GM18858 (cell line): Measurements from ENCODE around the gene C11orf97.
"Not testable (repeated sequence)": the region's sequence is repeated elsewhere in the genome, so short reads cannot be mapped to it uniquely, and the experiment has no call there.

Source experiments
- ATAC-seq: cut with Tn5 transposase; IDR thresholded peaks from one replicate; pipeline ENCODE4 v1.9.1; 2021; ENCODE audit not compliant: unreplicated experiment

The C11orf97 gene

DNA sequence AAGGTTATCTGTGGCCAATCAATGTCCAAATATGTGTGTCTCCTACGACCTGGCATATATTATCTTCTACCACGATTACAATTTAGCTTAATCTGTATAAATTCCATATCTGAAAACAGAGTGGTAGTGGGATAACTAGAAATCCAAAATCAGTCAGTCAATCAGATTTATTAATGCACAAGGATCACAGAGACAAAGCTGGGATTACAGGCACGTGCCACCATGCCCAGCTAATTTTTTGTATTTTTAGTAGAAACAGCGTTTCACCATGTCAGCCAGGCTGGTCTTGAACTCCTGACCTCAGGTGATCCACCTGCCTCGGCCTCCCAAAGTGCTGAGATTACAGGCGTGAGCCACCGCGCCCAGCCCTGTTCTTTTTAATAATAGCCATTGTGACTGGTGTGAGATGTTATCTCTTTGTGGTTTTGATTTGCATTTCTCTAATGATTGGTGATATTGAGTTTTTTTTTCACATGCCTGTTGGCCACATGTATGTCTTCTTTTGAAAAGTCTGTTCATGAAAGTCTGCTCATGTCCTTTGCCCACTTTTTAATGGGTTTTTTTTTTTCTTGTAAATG, 43.6 kb downstream of the C11orf97 start:
- not testable (repeated sequence) for ATAC-seq

DNA sequence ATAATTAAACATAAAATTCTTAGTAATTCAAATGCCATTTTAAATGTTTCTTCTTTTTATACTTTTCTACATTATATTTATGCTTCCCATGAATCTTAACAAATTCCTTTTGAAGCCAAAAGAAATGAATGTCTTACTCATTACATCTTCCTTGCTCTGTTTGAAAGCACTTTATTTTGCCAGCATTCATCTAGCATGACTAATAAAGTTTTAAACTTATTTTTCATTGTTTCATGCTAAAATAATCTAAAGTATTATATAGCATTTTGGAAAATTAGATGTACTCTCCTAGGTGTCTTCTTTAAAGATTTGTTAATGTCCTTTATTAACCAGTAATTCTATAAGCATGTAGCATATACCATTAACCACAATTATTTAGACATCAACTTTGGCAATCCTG, 45.2 kb downstream of the C11orf97 start:
- ATAC-seq: no peak

DNA sequence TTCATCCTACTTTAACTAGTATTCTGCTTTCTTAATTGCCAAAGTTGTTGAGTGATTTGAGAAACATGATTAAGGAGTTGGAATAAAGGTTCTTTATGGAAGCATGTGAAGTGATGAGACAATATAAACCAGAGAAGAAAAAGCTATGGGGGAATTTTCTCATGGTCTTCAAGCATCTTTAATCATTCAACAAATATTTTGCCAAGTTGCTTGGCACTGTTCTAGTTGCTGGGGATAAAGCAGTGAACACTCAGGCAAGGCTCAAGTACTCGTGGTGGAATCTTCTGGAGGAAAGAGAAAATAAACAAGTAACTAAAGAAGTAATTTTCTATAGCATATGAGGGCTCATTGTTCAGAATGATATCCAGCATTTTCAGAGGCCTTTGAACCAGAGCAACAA, 45.7 kb downstream of the C11orf97 start:
- ATAC-seq: no peak

DNA sequence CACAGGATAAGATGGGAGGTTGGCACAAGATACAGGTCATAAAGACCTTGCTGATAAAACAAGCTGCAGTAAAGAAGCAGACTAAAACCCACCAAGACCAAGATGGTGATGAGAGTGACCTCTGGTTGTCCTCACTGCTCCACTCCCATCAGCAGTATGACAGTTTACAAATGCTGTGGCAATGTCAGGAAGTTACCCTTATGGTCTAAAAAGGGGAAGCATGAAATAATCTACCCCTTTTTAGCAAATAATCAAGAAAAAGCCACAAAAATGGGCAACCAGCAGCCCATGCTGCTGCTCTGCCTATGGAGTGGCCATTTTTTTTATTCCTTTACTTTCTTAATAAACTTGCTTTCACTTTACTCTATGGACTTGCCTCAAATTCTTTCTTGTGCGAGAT, 46.2 kb downstream of the C11orf97 start:
- no peak for ATAC-seq

DNA sequence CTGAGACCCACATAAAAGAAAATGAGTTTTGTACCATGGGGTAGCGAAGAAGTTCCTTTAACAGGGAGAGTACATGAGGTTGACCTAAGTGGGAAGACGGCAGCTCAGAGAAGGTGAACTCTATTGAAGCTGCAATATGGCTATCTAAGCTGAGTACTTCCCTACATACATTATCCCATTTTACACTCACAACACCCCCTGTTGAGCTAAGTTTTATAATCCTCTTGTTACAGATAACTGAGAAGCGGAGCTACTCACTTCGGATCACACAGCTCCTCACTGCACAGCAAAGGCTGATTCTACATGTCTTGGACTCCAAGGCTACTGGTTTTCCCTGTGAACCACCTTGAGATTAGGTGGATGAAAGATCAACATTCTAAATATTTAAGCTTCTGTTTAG, 46.7 kb downstream of the C11orf97 start:
- no peak for ATAC-seq

DNA sequence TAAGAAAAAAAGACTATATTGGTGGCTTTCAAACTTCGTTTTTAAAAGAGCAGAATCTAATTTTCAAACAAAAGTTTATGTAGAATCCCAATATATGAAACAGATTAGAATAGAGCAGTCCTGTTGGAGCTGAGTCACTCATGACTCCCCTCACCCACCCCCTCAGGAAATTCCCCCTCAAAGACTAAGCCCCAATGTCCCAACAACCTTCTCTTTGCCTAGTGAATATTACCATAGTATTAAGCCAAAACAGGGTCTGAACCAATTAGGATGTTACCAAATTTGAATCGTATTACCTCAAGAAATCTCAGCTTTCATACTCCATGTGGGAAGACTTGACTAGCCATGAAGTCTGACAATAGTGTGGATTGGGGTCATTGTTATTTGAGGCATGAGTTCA, 47.1 kb downstream of the C11orf97 start:
- no peak for ATAC-seq

DNA sequence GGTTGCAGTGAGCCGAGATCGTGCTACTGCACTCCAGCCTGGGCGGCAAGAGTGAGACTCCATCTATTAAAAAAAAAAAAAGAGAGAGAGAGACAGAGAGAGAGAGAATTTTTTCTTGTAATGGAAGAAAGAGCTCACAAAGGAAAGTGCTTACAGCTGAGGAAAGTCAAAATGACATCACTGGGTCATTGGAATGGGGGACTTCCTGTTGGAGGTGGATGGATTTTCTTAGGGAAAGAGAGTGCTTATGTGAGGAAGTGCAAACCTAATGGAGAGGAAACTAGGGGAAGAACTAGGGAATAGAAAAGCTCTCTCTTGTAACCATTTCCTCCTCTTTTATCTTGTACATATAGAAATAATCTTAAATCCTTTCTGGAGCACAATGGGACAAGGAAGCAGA, 48.6 kb downstream of the C11orf97 start:
- ATAC-seq: no peak

DNA sequence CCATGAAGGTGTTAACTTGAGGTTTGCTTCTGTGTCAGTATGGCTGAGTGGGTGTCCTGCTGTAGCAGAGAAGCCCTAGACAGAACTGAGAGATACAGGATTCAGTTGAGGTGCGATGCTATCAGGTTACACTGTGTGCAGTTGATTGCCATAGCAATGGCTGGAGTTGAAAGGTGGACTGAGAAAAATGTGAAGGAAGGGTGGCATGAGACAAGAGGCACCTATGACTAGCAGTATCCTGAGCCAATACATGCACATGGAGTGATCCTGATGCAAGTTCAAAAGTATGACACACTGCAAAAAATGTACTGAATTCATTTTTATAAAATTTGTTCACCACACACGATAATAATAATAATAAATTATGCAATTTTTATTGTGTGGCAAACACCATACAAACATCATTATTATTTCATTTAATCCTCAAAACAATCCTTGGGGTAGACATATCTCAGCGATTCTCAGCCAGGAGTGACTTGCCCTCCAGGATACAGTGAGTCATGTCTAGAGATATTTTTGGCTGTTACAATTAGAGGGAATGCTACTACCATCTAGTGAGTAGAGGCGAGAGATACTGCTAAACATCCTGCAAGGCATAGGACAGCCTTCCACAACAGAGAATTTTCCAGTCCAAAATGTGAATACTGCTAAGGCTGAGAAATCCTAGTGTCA, 51.1 kb downstream of the C11orf97 start:
- no peak for ATAC-seq

DNA sequence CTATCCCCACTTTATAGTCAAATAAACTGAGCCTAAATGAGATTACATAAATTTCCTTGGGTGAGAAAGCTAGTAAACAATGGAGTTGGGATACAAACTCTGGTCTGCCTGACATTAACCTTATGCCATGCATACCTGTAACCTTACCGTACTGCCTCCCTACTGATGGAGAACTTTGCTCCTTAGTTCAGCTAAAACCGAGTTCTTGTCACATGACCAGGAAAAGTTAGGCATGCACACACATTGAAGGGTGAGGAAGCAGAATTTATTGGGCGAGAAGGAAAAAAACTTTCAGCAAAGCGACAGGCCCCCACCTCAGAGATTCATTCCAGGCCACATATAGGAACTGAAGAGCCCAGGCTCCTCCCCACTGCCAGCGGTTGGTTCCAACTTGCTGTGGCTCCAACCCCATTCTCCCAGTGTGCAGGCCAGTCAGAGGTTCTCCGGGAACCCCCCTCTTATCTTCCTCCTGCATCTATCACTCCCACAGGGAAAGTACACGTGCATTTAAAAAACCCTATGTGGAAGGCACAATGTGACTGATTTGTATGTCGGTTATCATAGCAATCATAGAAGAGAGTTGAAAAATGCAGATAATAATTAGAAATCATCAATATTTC, 51.7 kb downstream of the C11orf97 start:
- no peak for ATAC-seq

DNA sequence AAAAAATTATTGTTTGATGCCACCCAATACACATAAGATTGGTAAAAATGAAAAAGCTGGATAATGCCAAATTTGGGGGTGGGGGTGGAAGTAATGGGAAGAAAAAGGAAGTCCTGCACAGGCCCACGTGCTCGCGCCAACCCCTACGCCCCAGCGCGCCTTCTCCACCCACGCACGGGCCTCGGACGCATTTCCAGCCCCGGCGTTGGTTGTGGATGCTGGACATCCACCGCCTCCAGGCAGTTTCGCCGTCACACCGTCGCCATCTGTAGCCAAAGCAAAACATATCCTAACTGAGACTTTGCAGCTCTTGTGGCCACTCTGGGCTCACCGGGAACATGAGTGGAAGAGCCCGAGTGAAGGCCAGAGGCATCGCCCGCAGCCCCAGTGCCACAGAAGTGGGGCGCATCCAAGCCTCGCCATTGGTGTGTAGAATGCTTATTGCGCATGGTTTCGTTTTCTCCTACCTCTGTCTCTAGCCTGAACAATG, 55.0 kb downstream of the C11orf97 start, which contains the start of gene PIWIL4:
Gene PIWIL4, plus strand, starts transcription at position 188 of the 490 bp plus-strand sequence. Its CDS starts 151 bp downstream, at position 339.
- ATAC-seq: no peak

DNA sequence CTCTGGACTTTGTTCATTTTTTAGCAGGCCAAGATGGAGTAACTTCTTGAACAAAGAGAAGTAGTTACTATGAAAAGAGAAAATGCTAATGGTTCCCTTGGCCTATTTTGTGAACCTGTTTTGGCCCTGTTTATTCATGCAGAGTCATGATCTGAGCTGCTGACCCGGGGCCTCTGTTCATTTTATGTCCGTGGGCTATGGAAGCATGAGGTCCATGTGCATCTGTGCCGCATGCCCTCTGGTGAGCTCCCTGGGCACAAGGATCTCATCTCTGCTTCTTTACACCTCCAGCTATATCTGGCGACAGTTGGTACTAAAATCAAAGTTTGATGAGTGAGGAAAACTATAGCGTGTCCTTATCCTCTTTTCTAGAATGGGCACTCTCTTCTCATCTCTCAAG, 55.9 kb downstream of the C11orf97 start:
- ATAC-seq: no peak

DNA sequence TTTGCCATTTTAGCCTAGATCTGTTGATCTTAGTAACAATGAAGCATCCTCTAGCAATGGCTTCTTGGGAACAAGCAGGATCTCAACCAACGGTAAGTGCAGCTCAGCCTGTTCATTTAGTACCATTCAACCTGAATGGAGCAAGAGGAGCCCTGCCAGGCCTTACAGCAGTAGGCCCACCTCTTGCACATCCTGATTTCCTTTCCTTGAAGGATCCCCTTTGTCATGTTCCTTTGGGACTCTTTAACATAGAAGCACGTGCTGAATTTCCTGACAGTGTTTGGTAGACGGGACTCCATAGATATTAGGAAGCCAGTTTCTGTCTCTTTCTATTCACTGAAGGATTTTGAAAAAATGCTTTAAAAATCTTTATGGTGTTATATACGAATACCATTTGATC, 56.5 kb downstream of the C11orf97 start:
- ATAC-seq: no peak

DNA sequence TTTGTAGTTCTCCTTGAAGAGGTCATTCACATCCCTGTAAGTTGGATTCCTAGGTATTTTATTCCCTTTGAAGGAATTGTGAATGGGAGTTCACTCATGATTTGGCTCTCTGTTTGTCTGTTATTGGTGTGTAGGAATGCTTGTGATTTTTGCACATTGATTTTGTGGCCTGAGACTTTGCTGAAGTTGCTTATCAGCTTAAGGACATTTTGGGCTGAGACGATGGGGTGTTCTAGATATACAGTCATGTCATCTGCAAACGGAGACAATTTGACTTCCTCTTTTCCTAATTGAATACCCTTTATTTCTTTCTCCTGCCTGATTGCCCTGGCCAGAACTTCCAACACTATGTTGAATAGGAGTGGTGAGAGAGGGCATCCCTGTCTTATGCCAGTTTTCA, 60.7 kb downstream of the C11orf97 start:
- not testable (repeated sequence) for ATAC-seq

DNA sequence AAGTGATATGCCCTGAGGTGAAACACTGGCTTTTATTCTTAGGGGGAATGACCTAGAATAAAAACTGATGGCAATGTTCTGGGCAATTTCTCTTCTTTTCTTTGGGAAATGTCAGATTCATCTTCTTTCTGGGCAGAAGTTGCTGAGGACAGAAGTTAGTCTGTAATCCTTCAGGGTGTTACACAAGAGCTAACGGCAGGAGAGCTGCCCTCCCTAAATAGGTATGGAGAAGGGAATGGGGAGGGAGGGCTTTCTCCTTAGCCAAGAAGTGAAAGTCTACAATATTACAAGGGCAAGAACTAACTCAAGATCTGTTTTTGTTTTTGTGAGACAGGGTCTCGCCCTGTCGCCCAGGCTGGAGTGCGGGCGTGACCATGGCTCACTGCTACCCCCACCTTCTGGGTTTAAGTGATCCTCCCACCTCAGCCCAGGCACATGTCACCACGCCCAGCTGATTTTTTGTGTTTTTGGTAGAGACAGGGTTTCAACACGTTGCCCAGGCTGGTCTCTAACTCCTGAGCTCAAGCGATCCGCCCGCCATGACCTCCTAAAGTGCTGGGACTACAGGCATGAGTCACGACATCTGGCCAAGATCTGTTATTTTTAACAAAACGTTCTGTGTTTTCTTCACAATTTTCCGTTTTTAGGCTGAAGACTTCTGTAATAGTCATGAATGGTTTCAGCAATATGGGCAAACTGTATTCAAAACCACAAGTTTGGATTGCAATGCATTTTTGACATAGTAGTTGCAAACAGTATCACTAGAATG, 62.1 kb downstream of the C11orf97 start:
- ATAC-seq: no peak

DNA sequence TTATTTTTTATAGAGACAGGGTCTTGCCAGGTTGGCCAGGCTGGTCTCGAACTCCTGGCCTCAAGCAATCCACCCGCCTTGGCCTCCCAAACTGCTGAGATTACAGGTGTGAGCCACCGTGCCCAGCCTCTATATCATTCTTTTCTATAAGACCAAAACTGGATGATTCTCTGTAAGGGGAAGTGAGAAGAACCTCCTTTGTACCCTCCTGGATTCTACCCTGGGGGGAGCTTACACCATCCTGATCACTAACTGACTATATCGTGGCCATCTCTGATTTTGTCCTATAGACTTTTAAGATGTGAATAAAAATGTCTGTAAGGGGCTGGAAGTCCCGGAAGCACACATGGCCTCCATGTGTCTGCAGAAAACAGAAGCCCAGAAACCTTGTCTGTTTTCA, 64.0 kb downstream of the C11orf97 start:
- no peak for ATAC-seq

DNA sequence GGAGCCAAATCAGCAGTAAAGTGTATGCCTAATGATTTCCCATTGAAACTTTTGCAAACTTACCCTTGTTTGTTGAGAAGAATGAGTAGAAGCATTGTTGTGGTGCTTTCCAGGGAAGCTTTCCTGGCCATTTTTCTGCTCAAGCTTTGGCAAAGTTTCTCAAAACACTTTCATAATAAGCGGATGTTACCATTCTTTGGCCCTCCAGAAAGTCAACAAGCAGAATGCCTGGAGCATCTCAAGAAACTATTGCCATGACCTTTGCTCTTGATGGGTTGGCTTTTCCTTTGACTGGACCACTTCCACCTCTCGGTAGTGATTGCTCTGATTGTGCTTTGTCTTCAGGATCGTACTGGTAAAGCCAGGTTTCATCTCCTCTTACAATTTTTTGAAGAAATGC, 65.6 kb downstream of the C11orf97 start:
- no peak for ATAC-seq
